OCI-LY7 (cell line): Measurements from ENCODE around the gene PLA2G4C. TPM values are rescaled to one million over a fixed set of nuclear protein-coding genes. Genes with fewer than 3 reads are reported as not detected.

Source experiments
- BruUV-seq: library from RNA; stranded (reverse); fragments of 400-500 nt; replicated peaks from 2 replicates; lab custom pipeline; 2021; lab: Mats Ljungman, UMichigan
- CTCF ChIA-PET: fragments of 300-600 bp; sonication (Branson Sonifier 250); formaldehyde crosslinking; loops from one replicate; lab custom pipeline; 2022; ENCODE audit warnings: antibody characterized with exemption; ENCODE audit not compliant: unreplicated experiment; lab: Charles Lee
- POLR2A ChIA-PET: fragments of 300-600 bp; sonication (Branson Sonifier 250); formaldehyde crosslinking; loops from one replicate; lab custom pipeline; 2022; ENCODE audit warnings: antibody characterized with exemption; lab: Charles Lee
- DNase-seq: peaks from one replicate; pipeline ENCODE4 v3.0.0-alpha.2; 2015; ENCODE audit warnings: low spot score
- H2AFZ ChIP-seq: fragments of 200-600 bp; sonication (generic), shearing (Covaris generic); 2 replicates; pipeline ENCODE4 v1.6.1; 2014; ENCODE audit warnings: mild to moderate bottlenecking, antibody characterized with exemption, low read length, moderate library complexity
- H3K27ac ChIP-seq: fragments of 200-600 bp; sonication (generic); 2 replicates; pipeline ENCODE4 v1.5.1; 2014; ENCODE audit warnings: mixed run types, low read depth, mild to moderate bottlenecking, moderate library complexity, low read length, inconsistent platforms; ENCODE audit not compliant: poor library complexity, severe bottlenecking
- H3K36me3 ChIP-seq: fragments of 200-600 bp; sonication (generic); 2 replicates; pipeline ENCODE4 v1.6.1; 2014; ENCODE audit warnings: mild to moderate bottlenecking, antibody characterized with exemption, low read length, moderate library complexity, mixed read lengths; ENCODE audit not compliant: insufficient read depth
- H3K4me1 ChIP-seq: fragments of 200-600 bp; sonication (generic); 2 replicates; pipeline ENCODE4 v1.5.1; 2014; ENCODE audit warnings: mild to moderate bottlenecking, low read length; ENCODE audit not compliant: insufficient read depth, poor library complexity, severe bottlenecking
- H3K4me2 ChIP-seq: fragments of 200-600 bp; sonication (generic); 2 replicates; pipeline ENCODE4 v1.6.1; 2014; ENCODE audit warnings: mild to moderate bottlenecking, low read length
- H3K4me3 ChIP-seq: fragments of 200-600 bp; sonication (generic); 2 replicates; pipeline ENCODE4 v1.5.1; 2014; ENCODE audit warnings: mild to moderate bottlenecking, low read depth, low read length; ENCODE audit not compliant: poor library complexity, severe bottlenecking
- H3K79me2 ChIP-seq: fragments of 200-600 bp; sonication (generic); 2 replicates; pipeline ENCODE4 v1.6.1; 2016; ENCODE audit warnings: low read depth, mild to moderate bottlenecking, low read length, moderate library complexity, mixed read lengths; ENCODE audit not compliant: insufficient read depth
- H3K9me2 ChIP-seq: fragments of 200-600 bp; sonication (generic); 2 replicates; pipeline ENCODE4 v1.6.1; 2016; ENCODE audit warnings: mild to moderate bottlenecking, low read length, mixed read lengths; ENCODE audit not compliant: insufficient read depth
- H3K9me3 ChIP-seq: fragments of 200-600 bp; sonication (generic); 2 replicates; pipeline ENCODE4 v1.6.1; 2014; ENCODE audit warnings: mild to moderate bottlenecking, mixed run types, low read length, mixed read lengths
- H4K20me1 ChIP-seq: fragments of 200-600 bp; sonication (generic); 2 replicates; pipeline ENCODE4 v1.6.1; 2014; ENCODE audit warnings: mild to moderate bottlenecking, antibody characterized with exemption, low read length, moderate library complexity, mixed read lengths; ENCODE audit not compliant: insufficient read depth
- EZH2phosphoT487 ChIP-seq: fragments of 200-600 bp; sonication (generic); IDR thresholded peaks from 2 replicates; pipeline ENCODE4 v1.6.1; 2018; ENCODE audit warnings: low read depth, borderline replicate concordance, mild to moderate bottlenecking, mixed run types, antibody characterized with exemption, low read length, moderate library complexity, mixed read lengths
- intact Hi-C: fragments of 100-400 bp; cut with micrococcal nuclease; formaldehyde crosslinking; loops from one replicate; pipeline ENCODE4 v1.10.0; 2022; ENCODE audit not compliant: unreplicated experiment
- total RNA-seq, 2 experiments: library from RNA; depleted of rRNA in 1 of 2; stranded (reverse); fragments of >200 nt in 1 of 2; shearing (Covaris generic) in 1 of 2; gene quantifications; 2 replicates each; pipeline ENCODE4 v1.2.3, GENCODE V29; 2014 to 2022
- TF ChIP-seq, protein P1 (sequence below): fragments of 200-600 bp; sonication (generic); conservative IDR thresholded peaks from 2 replicates; pipeline ENCODE4 v1.5.1; 2014; ENCODE audit warnings: mild to moderate bottlenecking, antibody characterized with exemption, low read length, moderate library complexity, mixed read lengths

Gene PLA2G4C
- total RNA-seq, 2 experiments from 2014 or later = 0.98 to 1.4 TPM

GRCh38 chr19:48069435-48069834, 41.2 kb downstream of the PLA2G4C start:
- Histone ChIP-seq H4K20me1 (no peaks in the 10 kb centered on the region), H2AFZ (no peak overlapping the region), H3K9me3 (no peaks in the 10 kb centered on the region), H3K4me3 (no peak overlapping the region), H3K9me2 (no peaks in the 10 kb centered on the region), H3K79me2 (no peaks in the 10 kb centered on the region), H3K4me2 (no peak overlapping the region), H3K27ac (no peak overlapping the region), H3K36me3 (no peaks in the 10 kb centered on the region), H3K4me1 (no peaks in the 10 kb centered on the region)
- ChIA-PET POLR2A (no interaction called here), CTCF (no interaction called here)
- TF ChIP-seq, protein P1, sequence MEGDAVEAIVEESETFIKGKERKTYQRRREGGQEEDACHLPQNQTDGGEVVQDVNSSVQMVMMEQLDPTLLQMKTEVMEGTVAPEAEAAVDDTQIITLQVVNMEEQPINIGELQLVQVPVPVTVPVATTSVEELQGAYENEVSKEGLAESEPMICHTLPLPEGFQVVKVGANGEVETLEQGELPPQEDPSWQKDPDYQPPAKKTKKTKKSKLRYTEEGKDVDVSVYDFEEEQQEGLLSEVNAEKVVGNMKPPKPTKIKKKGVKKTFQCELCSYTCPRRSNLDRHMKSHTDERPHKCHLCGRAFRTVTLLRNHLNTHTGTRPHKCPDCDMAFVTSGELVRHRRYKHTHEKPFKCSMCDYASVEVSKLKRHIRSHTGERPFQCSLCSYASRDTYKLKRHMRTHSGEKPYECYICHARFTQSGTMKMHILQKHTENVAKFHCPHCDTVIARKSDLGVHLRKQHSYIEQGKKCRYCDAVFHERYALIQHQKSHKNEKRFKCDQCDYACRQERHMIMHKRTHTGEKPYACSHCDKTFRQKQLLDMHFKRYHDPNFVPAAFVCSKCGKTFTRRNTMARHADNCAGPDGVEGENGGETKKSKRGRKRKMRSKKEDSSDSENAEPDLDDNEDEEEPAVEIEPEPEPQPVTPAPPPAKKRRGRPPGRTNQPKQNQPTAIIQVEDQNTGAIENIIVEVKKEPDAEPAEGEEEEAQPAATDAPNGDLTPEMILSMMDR = no peak
- no peak for TF ChIP-seq EZH2phosphoT487
- intact Hi-C loops = no loop called here
- no TSS peak for BruUV-seq
- no peak for DNase-seq

DNA sequence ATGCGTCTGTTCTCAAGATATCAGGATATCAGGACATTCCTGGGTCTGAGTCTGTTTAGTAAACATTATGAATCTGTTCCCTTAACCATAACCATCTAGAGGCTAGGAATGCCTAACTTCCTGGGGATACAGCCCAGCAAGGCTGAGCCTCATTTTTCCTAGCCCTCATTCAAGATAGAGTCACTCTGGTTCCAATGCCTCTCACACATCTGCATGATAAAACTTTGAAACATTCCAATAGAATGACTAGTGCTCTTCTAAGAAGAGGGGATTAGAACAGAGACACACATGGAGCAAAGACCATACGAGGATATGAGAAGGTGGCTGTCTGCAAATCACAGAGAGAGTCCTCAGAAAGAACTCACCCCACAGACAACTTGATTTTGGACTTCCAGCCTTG, 46.1 kb downstream of the PLA2G4C start:
- no peak overlapping the region for H3K4me3 ChIP-seq
- H3K4me1 ChIP-seq = no peaks in the 10 kb centered on the region
- H3K27ac ChIP-seq = no peak overlapping the region
- H3K36me3 ChIP-seq = no peaks in the 10 kb centered on the region
- H3K4me2 ChIP-seq = no peak overlapping the region
- no peaks in the 10 kb centered on the region for H3K9me2 ChIP-seq
- no TSS peak for BruUV-seq
- H2AFZ ChIP-seq = no peak overlapping the region
- intact Hi-C loops = no loop called here
- DNase-seq = no peak
- no peak for TF ChIP-seq EZH2phosphoT487
- TF ChIP-seq, protein P1 = no peak
- ChIA-PET POLR2A (no interaction called here), CTCF (no interaction called here)
- H3K9me3 ChIP-seq = no peaks in the 10 kb centered on the region
- no peaks in the 10 kb centered on the region for H3K79me2 ChIP-seq
- H4K20me1 ChIP-seq = no peaks in the 10 kb centered on the region

GRCh38 chr19:48061401-48062344, 48.9 kb downstream of the PLA2G4C start:
- H3K4me3 ChIP-seq = no peak overlapping the region
- no TSS peak for BruUV-seq
- no peak overlapping the region for H3K4me2 ChIP-seq
- H3K9me3 ChIP-seq = no peaks in the 10 kb centered on the region
- no peak for DNase-seq
- no peak overlapping the region for H2AFZ ChIP-seq
- H3K9me2 ChIP-seq = no peaks in the 10 kb centered on the region
- ChIA-PET POLR2A (no interaction called here), CTCF (no interaction called here)
- no peaks in the 10 kb centered on the region for H3K4me1 ChIP-seq
- no peak overlapping the region for H3K27ac ChIP-seq
- H4K20me1 ChIP-seq = no peaks in the 10 kb centered on the region
- no peaks in the 10 kb centered on the region for H3K79me2 ChIP-seq
- intact Hi-C loops = no loop called here
- H3K36me3 ChIP-seq = no peaks in the 10 kb centered on the region
- no peak for TF ChIP-seq EZH2phosphoT487
- TF ChIP-seq, protein P1 = no peak
